Dedifferentiated amniotic fluid mesenchymal stem cell (primary cell): Measurements from ENCODE around the gene INIP.

Source experiments
- DNase-seq: peaks from one replicate; pipeline ENCODE4 v3.0.0-alpha.2; 2016; ENCODE audit errors: extremely low spot score

The INIP gene

GRCh38 chr9:112717661-112718331 lies at the start of gene INIP:
TSS of gene INIP (minus strand) at chr9:112718117. CDS start at chr9:112716485, 1,632 bp downstream.
- DNase-seq = peak; percentile 93

- DNase-seq = no peak
Measured at GRCh38 chr9:112765281-112765680, 47.4 kb upstream of the INIP start.

- DNase-seq = no peak
Measured at GRCh38 chr9:112764837-112765236, 46.9 kb upstream of the INIP start.

- DNase-seq = peak; percentile 56
Measured at GRCh38 chr9:112764344-112764743, 46.4 kb upstream of the INIP start.

GRCh38 chr9:112762726-112763518 lies 45.0 kb upstream of the INIP start:
- no peak for DNase-seq

GRCh38 chr9:112761912-112762655 lies 44.2 kb upstream of the INIP start:
- no peak for DNase-seq

- DNase-seq = no peak
Measured at GRCh38 chr9:112760821-112761220, 42.9 kb upstream of the INIP start.

GRCh38 chr9:112757940-112758339 lies 40.0 kb upstream of the INIP start:
- DNase-seq = no peak

GRCh38 chr9:112757282-112757883 lies 39.5 kb upstream of the INIP start:
- no peak for DNase-seq

- no peak for DNase-seq
Measured at GRCh38 chr9:112755675-112756074, 37.8 kb upstream of the INIP start.

- DNase-seq = peak; percentile 56
Measured at GRCh38 chr9:112755016-112755427, 37.1 kb upstream of the INIP start.

- no peak for DNase-seq
Measured at GRCh38 chr9:112754578-112754977, 36.7 kb upstream of the INIP start.

- peak; percentile 82 for DNase-seq
Measured at GRCh38 chr9:112753725-112754124, 35.8 kb upstream of the INIP start.

- DNase-seq = no peak
Measured at GRCh38 chr9:112752334-112753125, 34.6 kb upstream of the INIP start.

- DNase-seq = peak; percentile 54
Measured at GRCh38 chr9:112751056-112751795, 33.3 kb upstream of the INIP start.

GRCh38 chr9:112750764-112751055 lies 32.8 kb upstream of the INIP start:
- DNase-seq = no peak

GRCh38 chr9:112750016-112750763 lies 32.3 kb upstream of the INIP start, which contains the start of gene SNX30:
TSS of gene SNX30 (plus strand) at chr9:112750760. CDS start at chr9:112751002, 242 bp downstream.
- peak; percentile 80 for DNase-seq

GRCh38 chr9:112747094-112747493 lies 29.2 kb upstream of the INIP start:
- no peak for DNase-seq

- DNase-seq = no peak
Measured at GRCh38 chr9:112744177-112744576, 26.3 kb upstream of the INIP start.
